WTC11 (cell line): ENCODE measurements around the gene EP300. TPM values are rescaled to one million over a fixed set of nuclear protein-coding genes. Genes with fewer than 3 reads are reported as not detected.

Source experiments
- ATAC-seq: fragments of 200-7000 bp; cut with Tn5 transposase; 2 replicates; pipeline ENCODE4 v1.10.0; 2021; ENCODE audit warnings: mild to moderate bottlenecking, moderate library complexity
- CTCF ChIA-PET: fragments of 300-600 bp; sonication (Branson Sonifier 250); formaldehyde crosslinking; loops from one replicate; lab custom pipeline; 2021; ENCODE audit warnings: antibody characterized with exemption; lab: Charles Lee
- POLR2A ChIA-PET: fragments of 350-600 bp; sonication (Branson Sonifier 250); formaldehyde crosslinking; loops from one replicate; lab custom pipeline; 2021; ENCODE audit warnings: antibody characterized with exemption; lab: Charles Lee
- DNase-seq: peaks from one replicate; pipeline ENCODE4 v3.0.0; 2021; ENCODE audit warnings: low spot score
- H3K27ac Mint-ChIP-seq: 2 replicates; pipeline ENCODE4 v1.8.0; 2021; ENCODE audit warnings: mixed read lengths
- H3K27me3 Mint-ChIP-seq: 2 replicates; pipeline ENCODE4 v1.8.0; 2021; ENCODE audit warnings: low read depth, mild to moderate bottlenecking, moderate library complexity, mixed read lengths
- H3K36me3 Mint-ChIP-seq: 2 replicates; pipeline ENCODE4 v1.8.0; 2021; ENCODE audit warnings: mixed read lengths
- H3K4me1 Mint-ChIP-seq: 2 replicates; pipeline ENCODE4 v1.8.0; 2022; ENCODE audit warnings: mixed read lengths
- H3K4me3 Mint-ChIP-seq: 2 replicates; pipeline ENCODE4 v1.8.0; 2021; ENCODE audit warnings: mild to moderate bottlenecking, moderate library complexity, mixed read lengths
- H3K9me3 Mint-ChIP-seq: 2 replicates; pipeline ENCODE4 v1.8.0; 2021; ENCODE audit warnings: mixed read lengths
- ATF3 ChIP-seq: sonication (generic); formaldehyde crosslinking; conservative IDR thresholded peaks from 2 replicates; pipeline ENCODE4 v1.8.1; 2022; ENCODE audit warnings: mild to moderate bottlenecking, missing genetic modification reagents
- CREM ChIP-seq: sonication (generic); formaldehyde crosslinking; IDR thresholded peaks from 2 replicates; pipeline ENCODE4 v1.8.1; 2022; ENCODE audit warnings: mild to moderate bottlenecking, missing genetic modification reagents, moderate library complexity
- CTCF ChIP-seq: fragments of 200-600 bp; IDR thresholded peaks from 2 replicates; pipeline ENCODE4 v1.8.0; 2022; ENCODE audit warnings: antibody characterized with exemption
- ERG ChIP-seq: fragments of 250-450 bp; sonication (Bioruptor Pico); IDR thresholded peaks from 2 replicates; pipeline ENCODE4 v1.8.0; 2021; ENCODE audit warnings: mild to moderate bottlenecking
- GRHL2 ChIP-seq: fragments of 250-450 bp; sonication (Bioruptor Pico); IDR thresholded peaks from 2 replicates; pipeline ENCODE4 v1.8.0; 2022; ENCODE audit warnings: mild to moderate bottlenecking, moderate library complexity; ENCODE audit not compliant: insufficient replicate concordance, severe bottlenecking
- HMGXB4 ChIP-seq: sonication (generic); formaldehyde crosslinking; IDR thresholded peaks from 2 replicates; pipeline ENCODE4 v1.8.1; 2023; ENCODE audit warnings: mild to moderate bottlenecking, moderate library complexity, missing genetic modification reagents
- KAT7 ChIP-seq: sonication (generic); formaldehyde crosslinking; IDR thresholded peaks from 2 replicates; pipeline ENCODE4 v1.8.1; 2023; ENCODE audit warnings: missing genetic modification reagents, mild to moderate bottlenecking, borderline replicate concordance
- NFE2L1 ChIP-seq: sonication (generic); formaldehyde crosslinking; IDR thresholded peaks from 2 replicates; pipeline ENCODE4 v1.8.1; 2023; ENCODE audit warnings: missing genetic modification reagents
- NFYB ChIP-seq: sonication (generic); formaldehyde crosslinking; conservative IDR thresholded peaks from 2 replicates; pipeline ENCODE4 v1.8.0; 2022; ENCODE audit warnings: low read depth, missing genetic modification reagents
- NR1H2 ChIP-seq: sonication (generic); formaldehyde crosslinking; IDR thresholded peaks from 2 replicates; pipeline ENCODE4 v1.9.0; 2021; ENCODE audit warnings: mild to moderate bottlenecking, moderate library complexity, missing genetic modification reagents
- USF2 ChIP-seq: sonication (generic); formaldehyde crosslinking; IDR thresholded peaks from 2 replicates; pipeline ENCODE4 v1.8.1; 2023; ENCODE audit warnings: mild to moderate bottlenecking, missing genetic modification reagents, moderate library complexity
- ZMAT4 ChIP-seq: fragments of 250-450 bp; sonication (Bioruptor Pico); IDR thresholded peaks from 2 replicates; pipeline ENCODE4 v1.9.0; 2021; ENCODE audit warnings: mild to moderate bottlenecking
- ZNF138 ChIP-seq: sonication (generic); formaldehyde crosslinking; conservative IDR thresholded peaks from 2 replicates; pipeline ENCODE4 v1.8.1; 2022; ENCODE audit warnings: mild to moderate bottlenecking, moderate library complexity, missing genetic modification reagents
- ZNF232 ChIP-seq: sonication (generic); formaldehyde crosslinking; IDR thresholded peaks from 2 replicates; pipeline ENCODE4 v1.8.0; 2022; ENCODE audit warnings: mild to moderate bottlenecking, missing genetic modification reagents
- ZNF263 ChIP-seq: sonication (generic); formaldehyde crosslinking; IDR thresholded peaks from 2 replicates; pipeline ENCODE4 v1.8.1; 2022; ENCODE audit warnings: low read depth, mild to moderate bottlenecking, moderate library complexity, missing genetic modification reagents
- ZNF396 ChIP-seq: fragments of 250-450 bp; sonication (Bioruptor Pico); IDR thresholded peaks from 2 replicates; pipeline ENCODE4 v1.8.0; 2021; ENCODE audit warnings: mild to moderate bottlenecking, moderate library complexity, borderline replicate concordance
- ZNF416 ChIP-seq: fragments of 250-450 bp; sonication (Bioruptor Pico); IDR thresholded peaks from 2 replicates; pipeline ENCODE4 v1.9.0; 2021; ENCODE audit warnings: mild to moderate bottlenecking, inconsistent platforms
- total RNA-seq: library from RNA; stranded (reverse); gene quantifications from 3 replicates; pipeline ENCODE4 v1.2.3, GENCODE V29; 2021

EP300 gene
- total RNA-seq, 1 experiment from 2014 or later = 97.1 TPM

GRCh38 chr22:41184679-41185078 lies 92.3 kb downstream of the EP300 start (continued):
- no peak for TF ChIP-seq ATF3 (CRISPR knock-in tag)
- no peak for TF ChIP-seq KAT7
- TF ChIP-seq CTCF = no peak

- peaks cover 1% of the 10 kb centered on the region for H3K4me1 Mint-ChIP-seq
- TF ChIP-seq NFE2L1 = no peak
- no peak for TF ChIP-seq ZNF263 (CRISPR knock-in tag)
- no peak for TF ChIP-seq ERG
- no peak for TF ChIP-seq USF2 (CRISPR knock-in tag)
- TF ChIP-seq, all 79 proteins: peak for 0
- no peak overlapping the region for H3K27ac Mint-ChIP-seq
- POLR2A ChIA-PET = no interaction called here
- CTCF ChIA-PET = interaction anchor here (0.6 to 2.8 kb wide), 4 partner anchors 9 to 269 kb away, joined by 4 to 13 read pairs (median 6); no protein-coding TSS in a partner anchor
- H3K27me3 Mint-ChIP-seq = peaks cover 15% of the 10 kb centered on the region
- DNase-seq (no peak), ATAC-seq (no peak)
- H3K9me3 Mint-ChIP-seq = no peaks in the 10 kb centered on the region
- H3K36me3 Mint-ChIP-seq = no peaks in the 10 kb centered on the region
- H3K4me3 Mint-ChIP-seq = no peak overlapping the region
Measured at GRCh38 chr22:41191467-41191866, 99.1 kb downstream of the EP300 start.

- ATAC-seq (no peak), DNase-seq (no peak)
- H3K27me3 Mint-ChIP-seq = peaks cover 36% of the 10 kb centered on the region
- CTCF ChIA-PET = interaction anchor here (1.0 kb wide), 1 partner anchor 44 kb away, joined by 6 read pairs; no protein-coding TSS in a partner anchor
- no peak for TF ChIP-seq GRHL2
- TF ChIP-seq ZMAT4 (CRISPR knock-in tag) = no peak
- TF ChIP-seq CREM = no peak
- no peak for TF ChIP-seq NR1H2 (CRISPR knock-in tag)
- no peak for TF ChIP-seq ZNF232 (CRISPR knock-in tag)
- TF ChIP-seq ZNF416 = no peak
- TF ChIP-seq ZNF396 (CRISPR knock-in tag) = no peak
- no peak for TF ChIP-seq ZNF138 (CRISPR knock-in tag)
- no peak for TF ChIP-seq NFYB
- TF ChIP-seq ERG = no peak
- TF ChIP-seq HMGXB4 (CRISPR knock-in tag) = no peak
- H3K9me3 Mint-ChIP-seq = no peaks in the 10 kb centered on the region
- H3K4me1 Mint-ChIP-seq = peaks cover 9% of the 10 kb centered on the region
- POLR2A ChIA-PET = no interaction called here
- no peak overlapping the region for H3K27ac Mint-ChIP-seq
- H3K4me3 Mint-ChIP-seq = no peak overlapping the region
- no peaks in the 10 kb centered on the region for H3K36me3 Mint-ChIP-seq
Measured at GRCh38 chr22:41193829-41194228, 101.4 kb downstream of the EP300 start.
